Gastrocnemius medialis (tissue), 4 donors: ENCODE results near the gene TTN. TPM values are rescaled to one million over a fixed set of nuclear protein-coding genes. Genes with fewer than 3 reads are reported as not detected.

ENCODE experiments used
- ATAC-seq, 2 donors: fragments of 150-250 bp; one replicate each; pipeline ENCODE4 v1.9.1; 2016
- DNase-seq, 2 donors: peaks; one replicate each; pipeline ENCODE4 v3.0.0-alpha.2; 2019
- H3K27ac ChIP-seq, 4 donors: fragments of 200-600 bp; sonication (generic); 1 replicate in 1 of 4; 2 replicates in 3 of 4; pipeline ENCODE4 v1.5.1; 2016 to 2018; ENCODE audit warnings: mild to moderate bottlenecking in 2 of 4, moderate library complexity in 1 of 4
- H3K27me3 ChIP-seq, 3 donors: fragments of 200-600 bp; sonication (generic) in 2 of 3; 1 replicate in 1 of 3; 2 replicates in 2 of 3; pipeline versions ENCODE4 v1.5.1 to v1.6.0; 2016 to 2019; ENCODE audit warnings: mild to moderate bottlenecking in 1 of 3, moderate library complexity in 1 of 3
- H3K36me3 ChIP-seq, 2 donors: fragments of 200-600 bp; sonication (generic) in 1 of 2; one replicate each; pipeline ENCODE4 v1.5.1; 2017 to 2018
- H3K4me1 ChIP-seq, 2 donors: fragments of 200-600 bp; sonication (generic) in 1 of 2; one replicate each; pipeline ENCODE4 v1.5.1; 2016 to 2017; ENCODE audit warnings: mild to moderate bottlenecking in 2 of 2
- H3K4me3 ChIP-seq, 4 donors: fragments of 200-600 bp; sonication (generic) in 3 of 4; 1 replicate in 1 of 4; 2 replicates in 3 of 4; pipeline ENCODE4 v1.5.1; 2016 to 2019; ENCODE audit warnings: mild to moderate bottlenecking in 2 of 4
- H3K9me3 ChIP-seq, 3 donors: fragments of 200-600 bp; sonication (generic) in 2 of 3; 1 replicate in 1 of 3; 2 replicates in 2 of 3; pipeline ENCODE4 v1.5.1; 2016 to 2019
- CTCF ChIP-seq, 5 experiments: fragments of 450-650 bp in 3 of 5; fragments of 200-600 bp in 2 of 5; sonication (generic) in 2 of 5; IDR thresholded peaks in 4 of 5; conservative IDR thresholded peaks in 1 of 5; 1 replicate in 4 of 5; 2 replicates in 1 of 5; pipeline ENCODE4 v1.5.1; 2016 to 2019; ENCODE audit warnings: antibody characterized with exemption in 5 of 5, mild to moderate bottlenecking in 3 of 5, moderate library complexity in 3 of 5
- POLR2A ChIP-seq, 2 donors: fragments of 450-650 bp; IDR thresholded peaks; one replicate each; pipeline ENCODE4 v1.6.1; 2017; ENCODE audit warnings: antibody characterized with exemption in 2 of 2, mild to moderate bottlenecking in 2 of 2, moderate library complexity in 2 of 2
- in situ Hi-C, 4 donors: fragments of 200-750 bp; cut with MboI; loops; one replicate each; pipeline versions ENCODE4 v1.15.0 to v1.8.0; 2017; ENCODE audit warnings: low sequenced_read_pairs in 4 of 4
- intact Hi-C: fragments of 100-400 bp; cut with DNase I; formaldehyde crosslinking; loops from one replicate; pipeline ENCODE4 v1.15.1; 2023; ENCODE audit warnings: low total_unique reads
- total RNA-seq, 4 donors: library from RNA; depleted of rRNA; stranded (reverse); fragments of >200 nt; gene quantifications; one replicate each; pipeline versions ENCODE4 v1.1.0 to v1.2.3, GENCODE V29; 2016

Gene TTN
- total RNA-seq, 4 donors from 2014 or later: 4,552 to 9,701 (median 7,268) TPM

GRCh38 chr2:178644919-178645318 is 162.3 kb downstream of the TTN start:
- peak overlapping the region in 2 of 4 donors; percentile 3 to 32 for H3K27ac ChIP-seq
- TF ChIP-seq POLR2A (IDR thresholded peaks at IDR 0.05): no peak
- TF ChIP-seq CTCF (IDR thresholded peaks at IDR 0.05 in 4 of 5, conservative IDR thresholded peaks at IDR 0.05 in 1 of 5): no peak
- no peaks in the 10 kb centered on the region for H3K9me3 ChIP-seq
- no peaks in the 10 kb centered on the region for H3K27me3 ChIP-seq
- no peak overlapping the region for H3K4me3 ChIP-seq
- in situ Hi-C loops (no loop called here), intact Hi-C loops (loop anchor here (1.0 kb wide), 1 partner anchor 11 kb away; no protein-coding TSS in a partner anchor)
- ATAC-seq (no peak), DNase-seq (no peak)
- peaks cover 28 to 40% of the 10 kb centered on the region in 2 donors for H3K4me1 ChIP-seq
- peaks cover 0 to 100% of the 10 kb centered on the region in 2 donors for H3K36me3 ChIP-seq

DNA sequence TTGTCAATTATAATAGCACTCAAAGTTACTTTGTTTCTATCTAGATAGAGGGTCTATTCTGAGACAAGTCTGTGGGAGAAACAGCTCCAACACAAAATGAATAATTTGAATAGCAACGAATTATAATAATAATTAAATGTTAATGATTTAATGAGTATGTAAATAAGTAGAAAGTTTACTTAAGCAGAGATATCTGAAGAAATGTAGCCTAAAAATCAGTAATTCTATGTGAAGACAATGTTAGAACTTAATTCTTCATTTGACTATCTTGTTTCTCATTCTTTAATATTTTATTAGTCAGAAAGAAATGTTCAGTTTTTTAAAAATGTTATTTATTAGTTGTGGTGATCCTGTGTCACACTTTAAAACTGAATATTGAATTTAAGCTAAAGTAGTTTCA is 165.7 kb downstream of the TTN start:
- Histone ChIP-seq H3K4me3 (no peak overlapping the region), H3K36me3 (peaks cover 0 to 97% of the 10 kb centered on the region in 2 donors), H3K27ac (peak overlapping the region in 1 of 4 donors; percentile 9), H3K27me3 (no peaks in the 10 kb centered on the region), H3K4me1 (peaks cover 14 to 27% of the 10 kb centered on the region in 2 donors), H3K9me3 (no peaks in the 10 kb centered on the region)
- no peak for TF ChIP-seq CTCF (IDR thresholded peaks at IDR 0.05 in 4 of 5, conservative IDR thresholded peaks at IDR 0.05 in 1 of 5)
- TF ChIP-seq POLR2A (IDR thresholded peaks at IDR 0.05): no peak
- DNase-seq (no peak), ATAC-seq (no peak)
- intact Hi-C loops: no loop called here
- in situ Hi-C loops: no loop called here

GRCh38 chr2:178635897-178636296 is 171.3 kb downstream of the TTN start:
- no peaks in the 10 kb centered on the region for H3K9me3 ChIP-seq
- no peak overlapping the region for H3K4me3 ChIP-seq
- peak overlapping the region in 1 of 4 donors; percentile 30 for H3K27ac ChIP-seq
- no peak for DNase-seq
- H3K4me1 ChIP-seq: peaks cover 27 to 48% of the 10 kb centered on the region in 2 donors
- peaks cover 16 to 97% of the 10 kb centered on the region in 2 donors for H3K36me3 ChIP-seq
- intact Hi-C loops: loop anchor here (5.0 kb wide), 1 partner anchor 56 kb away; no protein-coding TSS in a partner anchor
- H3K27me3 ChIP-seq: no peaks in the 10 kb centered on the region
- in situ Hi-C loops: no loop called here
- ATAC-seq: no peak
- TF ChIP-seq POLR2A (IDR thresholded peaks at IDR 0.05) (no peak), CTCF (IDR thresholded peaks at IDR 0.05 in 4 of 5, conservative IDR thresholded peaks at IDR 0.05 in 1 of 5) (no peak)

DNA sequence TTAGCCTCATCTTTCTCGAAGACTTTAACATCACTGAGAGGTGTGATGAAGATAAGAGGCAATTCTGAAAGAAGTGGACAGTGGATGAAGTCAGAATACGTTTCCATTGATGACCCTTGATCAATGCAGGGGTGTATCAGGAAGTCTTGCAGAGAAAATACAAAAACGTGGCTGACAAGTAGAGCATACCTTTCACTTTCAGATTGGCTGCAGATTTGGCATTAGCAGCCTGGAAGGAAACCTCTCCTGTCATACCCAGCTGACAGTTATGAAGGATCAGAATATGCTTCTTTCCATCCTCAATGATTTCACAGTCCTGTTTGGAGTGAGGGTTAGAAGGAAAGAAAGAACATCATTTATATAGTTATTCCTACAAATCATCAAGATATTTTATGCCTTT is 174.5 kb downstream of the TTN start:
- no peaks in the 10 kb centered on the region for H3K9me3 ChIP-seq
- no peak overlapping the region for H3K4me3 ChIP-seq
- DNase-seq (no peak), ATAC-seq (no peak)
- in situ Hi-C loops (no loop called here), intact Hi-C loops (no loop called here)
- peaks cover 19 to 100% of the 10 kb centered on the region in 2 donors for H3K36me3 ChIP-seq
- H3K4me1 ChIP-seq: peaks cover 43 to 60% of the 10 kb centered on the region in 2 donors
- H3K27me3 ChIP-seq: no peaks in the 10 kb centered on the region
- H3K27ac ChIP-seq: peak overlapping the region in 2 of 4 donors; percentile 2 to 7
- TF ChIP-seq CTCF (IDR thresholded peaks at IDR 0.05 in 4 of 5, conservative IDR thresholded peaks at IDR 0.05 in 1 of 5): no peak
- no peak for TF ChIP-seq POLR2A (IDR thresholded peaks at IDR 0.05)

- TF ChIP-seq CTCF (IDR thresholded peaks at IDR 0.05 in 4 of 5, conservative IDR thresholded peaks at IDR 0.05 in 1 of 5) (no peak), POLR2A (IDR thresholded peaks at IDR 0.05) (no peak)
- ATAC-seq (peak; percentile 28 to 70), DNase-seq (peak in 1 of 2 donors; percentile 27)
- Histone ChIP-seq H3K4me1 (peaks cover 47 to 68% of the 10 kb centered on the region in 2 donors), H3K9me3 (no peaks in the 10 kb centered on the region), H3K36me3 (peaks cover 19 to 100% of the 10 kb centered on the region in 2 donors), H3K4me3 (no peak overlapping the region), H3K27ac (peak overlapping the region in 3 of 4 donors; percentile 0 to 60 (median 44)), H3K27me3 (no peaks in the 10 kb centered on the region)
- in situ Hi-C loops: no loop called here
- intact Hi-C loops: no loop called here
Observed at GRCh38 chr2:178630581-178630980, 176.6 kb downstream of the TTN start.
